GF-D8 (cell line): ENCODE data around the gene IL5.
A peak's percentile ranks its signal among the peaks of the same experiment; 100 is the strongest.
"Not testable (repeated sequence)": the region's sequence is repeated elsewhere in the genome, so short reads cannot be mapped to it uniquely, and the experiment has no call there.

Experiments used
- DNase-seq: peaks from one replicate; lab custom pipeline; 2025; lab: John Stamatoyannopoulos, UW

IL5 gene

DNA sequence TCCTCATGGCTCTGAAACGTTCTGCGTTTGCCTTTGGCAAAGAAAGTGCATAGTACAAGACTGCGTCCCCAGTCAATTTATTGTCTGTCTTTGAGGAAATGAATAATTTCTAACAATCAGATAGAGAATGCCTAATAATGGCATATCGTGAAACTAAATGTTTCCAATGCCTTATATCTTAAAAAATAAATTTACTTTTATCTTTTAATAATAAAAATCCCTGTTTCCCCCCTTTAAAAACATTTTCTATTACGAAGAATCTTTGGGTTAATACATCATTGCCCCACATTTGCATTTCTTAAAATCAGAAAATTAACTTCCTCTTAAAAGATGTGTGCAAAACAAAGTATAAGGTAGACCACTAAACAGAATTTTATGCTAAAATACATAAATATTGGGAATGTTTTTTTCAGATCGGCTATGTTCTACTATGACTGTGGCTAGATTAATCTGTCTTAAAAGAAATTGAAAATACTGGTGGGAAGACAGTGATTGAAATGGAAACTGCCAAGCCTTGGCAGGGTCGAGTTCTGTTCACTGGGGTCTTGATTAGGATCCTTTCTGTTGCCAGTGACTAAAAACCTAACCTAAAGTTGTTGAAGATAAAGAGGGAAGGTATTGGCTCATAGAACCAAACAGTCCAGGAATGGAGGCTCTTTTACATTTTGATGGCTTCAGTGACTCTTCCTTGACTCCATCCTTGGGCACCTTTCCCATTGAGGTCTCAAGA lies at the start of gene IL5:
IL5 (minus strand) TSS at position 51 of the 730 bp plus-strand sequence; CDS start at position 7, 44 bp downstream.
- DNase-seq: no peak

DNA sequence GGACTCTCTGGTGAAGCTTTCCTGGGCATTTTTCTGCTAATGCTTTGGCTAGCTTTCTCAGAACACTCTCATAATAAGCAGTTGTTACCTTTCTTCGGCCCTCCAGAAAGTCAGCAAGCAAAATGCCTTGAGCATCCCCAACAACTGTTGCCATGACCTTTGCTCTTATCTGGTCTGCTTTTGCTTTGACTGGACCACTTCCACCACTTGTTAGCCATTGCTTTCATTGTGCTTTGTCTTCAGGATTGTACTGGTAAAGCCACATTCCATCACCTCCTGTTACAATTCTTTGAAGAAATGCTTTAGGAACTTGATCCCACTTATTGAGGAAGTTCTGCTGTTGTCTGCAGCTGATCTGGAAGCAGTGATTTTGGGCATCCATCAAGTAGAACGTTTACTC lies 49.2 kb upstream of the IL5 start:
- DNase-seq: no peak

DNA sequence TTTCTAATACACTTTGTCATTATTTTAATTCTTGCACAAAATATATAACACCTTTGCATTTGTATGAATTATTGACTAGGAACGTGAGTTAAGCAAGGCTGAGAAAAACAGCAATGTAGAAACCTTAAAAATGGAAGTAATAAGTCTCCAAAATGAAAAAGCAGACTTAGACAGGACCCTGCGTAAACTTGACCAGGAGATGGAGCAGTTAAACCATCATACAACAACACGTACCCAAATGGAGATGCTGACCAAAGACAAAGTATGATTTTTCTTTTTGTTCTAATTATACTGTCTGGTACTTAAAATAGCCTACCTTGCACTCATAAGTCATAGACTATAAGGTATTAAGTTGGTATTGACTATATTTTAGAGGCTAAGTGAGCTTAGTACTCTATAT lies 47.8 kb upstream of the IL5 start:
- no peak for DNase-seq

DNA sequence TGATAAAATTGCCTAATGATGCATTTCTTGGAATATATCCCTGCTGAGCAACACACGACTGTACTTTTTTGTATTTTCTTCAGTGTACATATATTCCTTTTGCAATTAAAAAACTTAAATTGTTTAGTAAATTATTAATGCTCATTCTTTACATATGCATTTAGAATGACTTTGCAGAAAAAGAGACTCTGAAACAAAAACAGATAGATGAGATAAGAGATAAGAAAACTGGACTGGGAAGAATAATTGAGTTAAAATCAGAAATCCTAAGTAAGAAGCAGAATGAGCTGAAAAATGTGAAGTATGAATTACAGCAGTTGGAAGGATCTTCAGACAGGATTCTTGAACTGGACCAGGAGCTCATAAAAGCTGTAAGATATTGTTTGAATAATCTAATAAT lies 46.1 kb upstream of the IL5 start:
- no peak for DNase-seq

DNA sequence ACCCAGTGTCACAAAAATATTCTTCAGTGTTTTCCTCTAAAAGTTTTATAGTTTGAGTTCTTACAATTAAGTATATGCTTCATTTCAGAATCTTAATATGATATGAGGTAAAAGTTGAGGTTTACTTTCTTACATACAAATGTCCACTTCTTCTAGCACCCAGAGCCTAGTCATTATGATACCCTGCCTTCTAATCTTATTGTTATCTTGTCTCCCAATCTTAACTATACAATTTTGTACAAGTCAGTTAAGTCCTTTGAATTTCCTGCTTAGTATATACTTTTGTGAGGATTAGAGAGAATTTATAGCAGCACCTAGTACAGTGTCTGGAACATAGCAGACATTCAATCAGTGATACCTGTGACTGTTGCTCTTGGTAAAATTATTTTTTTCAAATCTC lies 42.7 kb upstream of the IL5 start:
- no peak for DNase-seq

DNA sequence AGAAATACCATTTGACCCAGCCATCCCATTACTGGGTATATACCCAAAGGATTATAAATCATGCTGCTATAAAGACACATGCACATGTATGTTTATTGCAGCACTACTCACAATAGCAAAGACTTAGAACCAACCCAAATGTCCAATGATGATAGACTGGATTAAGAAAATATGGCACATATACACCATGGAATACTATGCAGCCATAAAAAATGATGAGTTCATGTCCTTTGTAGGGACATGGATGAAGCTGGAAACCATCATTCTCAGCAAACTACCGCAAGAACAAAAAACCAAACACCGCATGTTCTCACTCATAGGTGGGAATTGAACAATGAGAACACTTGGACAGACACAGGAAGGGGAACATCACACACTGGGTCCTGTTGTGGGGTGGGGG lies 41.2 kb upstream of the IL5 start:
- not testable (repeated sequence) for DNase-seq

DNA sequence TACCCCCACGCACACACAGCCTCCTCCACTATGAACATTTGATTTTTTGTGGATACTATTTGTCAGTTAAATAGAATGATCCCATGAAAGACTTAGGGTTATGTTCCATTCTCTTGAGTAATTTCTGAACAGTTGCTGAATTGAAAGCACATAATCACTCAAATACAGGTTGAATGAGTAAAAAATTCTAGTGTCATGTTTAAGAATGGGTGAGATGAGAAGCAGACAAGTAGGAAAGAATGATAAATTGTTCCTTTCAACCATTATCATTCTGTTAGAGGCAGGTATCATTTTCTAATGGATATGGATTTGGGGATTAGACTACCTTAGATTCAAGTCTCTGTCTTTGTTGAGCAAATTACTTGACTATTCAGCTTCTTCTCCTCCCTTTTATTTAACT lies 32.8 kb upstream of the IL5 start:
- no peak for DNase-seq

DNA sequence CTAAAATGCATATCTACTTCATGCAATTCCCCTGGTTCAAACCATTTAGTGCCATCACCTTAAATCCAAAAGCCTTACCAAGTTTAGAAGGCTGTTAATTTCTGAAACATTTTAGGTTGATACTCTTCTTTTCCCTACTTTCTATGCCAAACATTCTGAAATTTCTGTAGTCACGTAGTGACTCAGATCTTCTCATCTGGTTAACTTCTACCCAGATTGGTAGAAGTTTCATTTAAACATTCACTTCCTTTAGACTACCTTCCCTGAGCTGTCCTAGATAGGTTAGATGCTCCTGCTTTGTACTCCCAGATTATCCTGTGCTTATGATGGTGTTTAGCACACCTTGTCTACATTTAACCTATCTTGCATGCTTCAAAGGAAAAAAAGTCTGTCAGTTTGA lies 23.3 kb upstream of the IL5 start:
- DNase-seq: no peak

DNA sequence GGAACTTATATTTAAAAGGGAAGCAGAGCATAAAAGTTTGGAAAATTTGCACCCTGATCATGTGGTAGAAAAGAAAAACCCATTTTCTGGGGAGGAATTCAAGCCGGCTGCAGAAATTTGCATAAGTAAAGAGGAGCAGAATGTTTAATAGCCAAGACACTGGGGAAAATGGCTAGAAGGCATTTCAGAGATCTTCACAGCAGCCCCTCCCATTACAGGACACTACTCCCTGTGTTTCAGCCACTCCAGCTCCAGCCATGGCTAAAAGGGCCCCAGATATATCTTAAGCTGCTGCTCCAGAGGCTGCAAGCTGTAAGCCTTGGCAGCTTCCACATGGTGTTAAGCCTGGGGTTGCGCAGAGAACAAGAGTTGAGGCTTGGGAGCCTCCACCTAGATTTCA lies 21.2 kb upstream of the IL5 start:
- not testable (repeated sequence) for DNase-seq

DNA sequence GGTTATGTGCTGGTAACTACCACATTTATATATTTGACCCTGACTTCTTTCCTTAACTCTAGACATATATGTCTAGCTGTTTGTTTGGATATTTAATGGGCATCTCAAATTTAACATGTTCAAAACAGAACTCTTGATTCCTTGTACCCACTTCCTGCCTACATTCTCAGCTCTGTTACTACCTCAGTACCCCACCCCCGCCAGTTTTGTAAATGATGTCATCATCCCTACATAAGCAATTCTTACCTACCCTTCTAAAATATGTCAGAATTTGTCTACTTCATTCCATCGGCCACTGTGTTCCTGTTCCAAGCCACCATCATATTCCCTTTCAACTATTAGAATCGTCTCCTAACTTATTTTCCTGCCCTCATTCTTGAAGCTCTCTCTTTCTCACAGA lies 18.3 kb upstream of the IL5 start:
- no peak for DNase-seq

DNA sequence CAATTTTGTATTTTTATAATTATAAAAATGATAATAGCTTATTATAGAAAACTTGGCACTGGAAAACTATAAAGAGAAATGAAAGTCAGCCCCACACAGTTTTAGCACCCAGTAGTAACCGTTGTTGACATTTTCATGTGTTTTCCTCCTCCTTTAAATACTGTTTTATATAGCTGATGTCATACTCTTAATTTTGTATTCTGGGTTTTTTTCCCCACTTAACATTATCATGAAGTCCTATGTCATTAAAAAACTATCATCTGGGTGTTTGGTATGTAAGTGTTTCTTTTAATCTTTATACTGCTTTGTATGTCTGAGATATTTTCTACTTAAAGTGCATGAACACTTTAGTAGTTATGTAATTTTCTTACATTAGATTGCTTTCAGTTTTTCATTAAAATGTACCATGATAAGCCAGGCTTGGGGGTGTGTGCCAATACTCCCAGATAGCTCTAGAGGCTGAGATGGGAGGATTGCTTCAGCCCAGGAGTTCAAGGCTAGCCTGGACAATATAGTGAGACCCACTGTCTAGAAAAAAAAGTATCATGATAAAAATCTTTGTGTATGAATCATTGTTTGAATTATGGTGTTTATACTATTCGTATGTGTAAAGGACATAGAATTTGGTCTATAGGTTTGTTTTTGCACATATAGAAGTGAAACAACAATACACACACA lies 16.2 kb upstream of the IL5 start:
- DNase-seq: no peak

DNA sequence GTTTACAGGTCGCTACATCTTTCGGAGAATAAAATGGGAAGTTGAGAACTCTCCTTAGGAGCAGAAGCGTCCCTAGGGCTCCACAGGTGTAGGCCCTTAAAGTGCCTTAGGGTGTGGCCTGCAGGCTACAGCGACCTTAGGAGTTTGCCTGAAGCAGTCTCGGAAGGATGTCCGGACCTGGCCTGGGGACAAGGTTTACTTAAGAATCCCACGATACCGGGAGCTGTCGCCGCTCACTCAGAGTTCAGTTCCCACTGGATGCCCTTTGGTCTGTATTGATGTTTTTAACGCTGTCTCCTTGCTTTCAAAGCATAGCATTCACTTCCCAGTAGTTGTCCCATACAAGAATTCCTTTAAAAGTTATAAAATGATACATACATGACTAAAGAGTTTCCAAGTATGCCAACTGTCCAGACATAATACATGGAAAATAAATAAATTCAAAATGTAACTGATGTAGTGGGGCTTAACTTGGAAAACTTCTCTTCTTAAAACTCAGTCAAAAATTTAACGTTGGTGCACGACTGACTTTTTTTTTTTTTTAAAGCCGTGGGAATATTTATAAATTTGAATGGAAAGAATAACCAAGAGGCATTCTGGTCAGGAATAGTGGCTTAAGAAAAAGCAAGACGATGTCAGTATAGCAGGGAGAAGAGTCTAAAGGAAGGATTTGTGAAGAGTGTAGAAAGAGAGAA lies 14.3 kb upstream of the IL5 start:
- no peak for DNase-seq

DNA sequence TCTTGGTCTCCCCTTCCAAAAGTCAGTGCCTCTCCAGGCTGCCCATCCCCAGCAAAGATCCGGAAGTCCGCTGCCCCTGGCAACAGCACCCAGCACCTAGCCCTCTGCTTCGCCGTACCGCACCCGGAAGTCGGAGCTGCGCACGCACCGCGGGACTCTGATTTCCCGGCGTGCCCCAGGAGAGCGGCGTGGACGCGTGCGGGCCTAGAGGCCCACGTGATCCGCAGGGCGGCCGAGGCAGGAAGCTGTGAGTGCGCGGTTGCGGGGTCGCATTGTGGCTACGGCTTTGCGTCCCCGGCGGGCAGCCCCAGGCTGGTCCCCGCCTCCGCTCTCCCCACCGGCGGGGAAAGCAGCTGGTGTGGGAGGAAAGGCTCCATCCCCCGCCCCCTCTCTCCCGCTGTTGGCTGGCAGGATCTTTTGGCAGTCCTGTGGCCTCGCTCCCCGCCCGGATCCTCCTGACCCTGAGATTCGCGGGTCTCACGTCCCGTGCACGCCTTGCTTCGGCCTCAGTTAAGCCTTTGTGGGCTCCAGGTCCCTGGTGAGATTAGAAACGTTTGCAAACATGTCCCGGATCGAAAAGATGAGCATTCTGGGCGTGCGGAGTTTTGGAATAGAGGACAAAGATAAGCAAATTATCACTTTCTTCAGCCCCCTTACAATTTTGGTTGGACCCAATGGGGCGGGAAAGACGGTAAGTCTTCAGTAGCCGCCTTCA lies 13.6 kb upstream of the IL5 start, which contains the start of gene RAD50:
RAD50 (plus strand) TSS at position 215 of the 715 bp plus-strand sequence; CDS start at position 563, 348 bp downstream.
- peak; percentile 44 for DNase-seq

DNA sequence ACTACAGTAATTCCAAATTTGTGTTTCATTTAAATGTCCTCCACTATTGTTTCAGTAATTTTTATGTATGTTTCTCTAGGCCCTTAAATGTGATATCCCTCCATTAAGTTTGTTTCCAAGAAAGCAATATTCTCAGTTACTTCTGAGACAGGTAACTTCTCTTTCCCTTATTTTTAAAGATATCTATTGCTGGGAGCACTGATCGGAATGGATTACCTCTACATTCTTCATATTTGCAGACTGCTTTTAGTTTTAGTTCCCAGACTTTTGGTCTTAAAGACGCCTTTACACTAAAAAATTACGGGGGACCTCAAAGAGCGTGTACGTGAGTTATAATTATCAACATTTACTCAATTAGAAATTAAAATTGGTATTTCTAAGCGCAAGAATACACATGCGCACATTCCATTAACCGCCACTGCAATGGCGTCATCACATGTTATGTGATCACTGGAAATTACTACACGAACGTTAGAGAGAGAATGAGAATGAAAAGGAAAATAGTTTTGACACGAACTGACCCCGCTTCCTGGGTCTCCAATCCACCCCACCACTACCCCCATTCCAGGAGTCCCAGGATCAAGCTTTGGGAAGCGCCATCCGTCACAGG lies 12.9 kb upstream of the IL5 start:
- DNase-seq: no peak

DNA sequence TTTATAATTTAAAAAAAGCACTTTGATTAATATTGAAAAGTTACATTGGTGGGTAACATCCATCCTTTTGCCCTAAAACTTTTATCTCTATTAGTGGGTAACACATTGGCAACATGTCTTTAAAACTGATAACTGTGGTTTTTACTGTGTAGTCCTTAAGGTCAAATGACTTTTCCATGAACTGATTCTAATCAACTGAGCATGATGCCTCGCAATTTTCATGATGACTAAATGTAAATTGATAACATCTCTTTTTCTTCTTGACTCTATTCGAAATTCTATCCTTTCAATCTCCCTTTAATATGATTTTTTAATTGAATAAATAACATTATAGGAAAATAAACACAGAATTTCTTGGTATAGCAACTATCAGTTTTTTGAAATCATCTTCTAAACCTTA lies 6.3 kb upstream of the IL5 start:
- no peak for DNase-seq

DNA sequence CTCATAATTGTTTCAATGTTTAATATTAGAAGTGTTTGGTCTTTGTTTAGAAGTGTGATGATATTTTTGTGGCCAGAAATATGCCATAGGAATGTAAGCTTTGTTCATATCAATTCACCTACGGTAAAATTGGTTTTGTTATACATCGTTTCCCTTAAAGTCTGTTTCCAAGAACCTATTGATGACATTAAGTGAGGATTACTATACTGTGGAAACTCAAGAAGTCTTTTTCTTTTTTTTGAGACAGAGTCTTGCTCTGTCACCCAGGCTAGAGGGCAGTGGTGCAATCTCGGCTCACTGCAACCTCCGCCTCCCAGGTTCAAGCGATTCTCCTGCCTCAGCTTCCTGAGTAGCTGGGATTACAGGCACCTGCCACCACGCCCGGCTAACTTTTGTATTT lies 5.5 kb upstream of the IL5 start:
- not testable (repeated sequence) for DNase-seq

DNA sequence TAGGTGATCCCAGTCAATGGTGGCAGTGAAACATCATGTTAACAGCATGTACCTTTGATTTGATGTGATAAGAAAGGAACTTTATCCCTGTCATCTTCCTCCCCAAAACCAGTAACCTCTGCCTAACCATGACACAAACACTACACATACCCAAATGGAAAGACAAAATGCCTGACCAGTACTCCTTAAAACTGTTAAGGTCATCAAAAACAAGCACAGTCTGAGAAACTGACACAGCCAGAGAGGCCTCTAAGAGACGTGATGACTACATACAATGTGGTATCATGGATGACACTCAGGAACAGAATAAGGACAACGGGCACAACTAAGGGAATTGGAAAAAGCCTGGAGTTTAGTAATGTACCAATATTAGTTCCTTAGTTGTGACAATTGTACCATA lies 3.9 kb upstream of the IL5 start:
- DNase-seq: no peak

DNA sequence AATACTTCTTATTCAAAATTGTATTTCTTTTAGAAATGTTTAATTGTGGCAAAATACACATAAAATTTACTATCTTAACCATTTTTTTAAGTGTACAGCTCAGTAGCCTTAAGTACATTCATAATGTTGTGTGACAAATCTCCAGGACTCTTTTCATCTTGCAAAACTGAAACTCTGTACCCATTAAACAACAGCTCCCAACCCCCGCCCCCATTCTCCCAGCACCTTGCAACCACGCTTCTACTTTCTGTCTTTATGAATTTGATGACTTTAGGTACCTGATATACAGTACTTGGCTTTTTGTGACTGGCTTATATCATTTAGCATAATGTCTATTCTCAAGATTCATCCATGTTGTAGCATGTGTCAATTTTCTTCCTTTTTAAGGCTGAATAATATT lies 2.8 kb upstream of the IL5 start:
- no peak for DNase-seq

DNA sequence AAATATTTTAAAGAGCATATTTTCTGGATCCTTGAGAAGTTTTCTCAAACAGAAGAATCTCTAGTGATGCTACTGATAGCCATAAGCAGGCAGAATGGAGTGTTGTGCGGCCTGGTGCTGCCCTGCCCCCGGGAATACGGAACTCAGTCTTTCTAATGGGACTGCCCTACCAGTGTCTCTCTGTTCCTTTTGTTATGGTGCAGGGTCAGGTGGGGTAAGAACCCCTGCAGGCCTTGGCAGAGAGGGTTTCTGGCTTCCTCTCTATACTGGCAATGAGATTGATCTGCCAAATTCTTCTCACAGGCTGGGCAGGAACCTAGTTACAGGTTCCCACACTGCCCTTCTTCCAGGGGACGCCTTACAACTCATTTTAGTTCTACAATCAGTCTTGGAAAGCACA lies 2.6 kb downstream of the IL5 start:
- no peak for DNase-seq

DNA sequence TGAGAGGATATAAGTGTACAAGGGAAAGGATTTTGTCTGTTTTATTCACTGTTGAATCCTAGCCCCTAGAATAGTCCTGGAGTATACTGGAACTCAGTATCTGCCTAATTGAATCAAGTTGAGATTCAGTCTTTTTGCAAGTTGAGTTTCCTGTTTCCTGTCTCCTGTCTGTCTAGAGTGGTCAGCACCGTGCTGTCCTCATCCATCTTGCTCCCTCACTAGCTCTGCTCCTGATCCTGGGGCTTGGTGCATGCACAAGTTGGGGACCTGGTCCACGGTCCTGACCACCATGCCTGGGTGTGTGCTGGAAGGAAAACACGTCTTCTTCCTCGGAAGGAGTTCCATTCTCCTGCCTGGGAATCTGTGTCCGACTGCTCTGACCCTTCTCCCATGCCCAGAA lies 3.2 kb downstream of the IL5 start:
- no peak for DNase-seq

DNA sequence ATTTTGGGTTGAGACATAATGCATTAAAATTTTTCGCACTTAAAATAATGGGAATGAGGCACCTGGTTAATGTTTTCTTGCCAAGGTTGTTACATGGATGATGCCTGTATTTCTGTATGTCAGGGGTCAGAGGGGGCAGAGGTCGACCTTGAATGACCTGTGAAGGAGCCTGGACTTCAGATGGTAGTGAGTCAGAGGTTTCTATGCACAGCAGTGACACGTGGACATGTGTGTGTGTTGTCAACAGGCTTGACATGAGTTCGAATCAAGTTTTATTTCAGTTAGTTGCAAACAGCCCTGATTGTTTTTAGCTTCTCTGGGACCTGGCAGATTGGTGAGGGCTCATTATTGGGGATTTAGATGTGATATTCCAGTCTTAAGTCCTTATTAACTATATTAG lies 3.6 kb downstream of the IL5 start:
- no peak for DNase-seq

DNA sequence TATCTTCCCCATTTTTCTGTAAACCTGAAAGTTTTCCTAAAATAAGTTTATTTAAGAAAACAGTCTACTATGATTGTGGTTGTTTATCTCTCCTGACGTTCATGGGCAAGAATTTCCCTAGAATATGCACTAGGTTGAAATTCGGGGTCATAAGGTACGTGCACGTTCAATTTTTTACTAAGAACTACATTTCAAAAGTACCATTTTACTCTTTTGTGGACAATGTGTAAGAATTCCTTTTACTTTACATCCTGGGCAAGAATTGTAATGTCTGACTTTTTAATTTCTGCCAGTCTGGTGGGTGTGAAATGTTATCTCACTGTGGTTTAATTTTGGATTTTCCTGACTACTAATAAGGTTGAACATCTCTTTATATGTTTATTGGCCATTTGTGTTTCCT lies 12.4 kb downstream of the IL5 start:
- no peak for DNase-seq
